H1 (cell line): ENCODE data around the gene RARB. TPM values are rescaled to one million over a fixed set of nuclear protein-coding genes. Genes with fewer than 3 reads are reported as not detected.

ENCODE experiments used
- ATF2 ChIP-seq: IDR thresholded peaks from 2 replicates; pipeline ENCODE4 v1.6.1; 2012; ENCODE audit warnings: low read length, inconsistent platforms
- CHD7 ChIP-seq: fragments of 300-600 bp; sonication (generic); IDR thresholded peaks from 2 replicates; pipeline ENCODE4 v1.7.1; 2012; ENCODE audit warnings: low read length, moderate library complexity, mild to moderate bottlenecking, inconsistent platforms; ENCODE audit not compliant: insufficient replicate concordance
- POLR2AphosphoS5 ChIP-seq: IDR thresholded peaks from 2 replicates; pipeline ENCODE4 v1.6.1; 2011; ENCODE audit warnings: low read depth, low read length
- SP1 ChIP-seq: IDR thresholded peaks from 2 replicates; pipeline ENCODE4 v1.6.1; 2011; ENCODE audit warnings: low read depth, low read length
- polyA plus RNA-seq, 7 experiments: library from polyadenylated mRNA; depleted of rRNA in 3 of 7; stranded (reverse) in 5 of 7; unstranded in 2 of 7; fragments of >200 nt in 5 of 7; fragments of 200-250 nt in 2 of 7; gene quantifications; 1 replicate in 5 of 7; 2 replicates in 1 of 7; 4 replicates in 1 of 7; pipeline versions ENCODE4 v1.2.1 to v1.2.3, GENCODE V29; 2011 to 2013; ENCODE audit warnings: missing spikeins in 2 of 7, mixed read lengths in 2 of 7
- total RNA-seq: library from RNA; stranded (reverse); fragmentation: NEBNext Ultra II Directional; extraction: Animal tissue kit (Norgen Biotek cat#: 25700); gene quantifications from 2 replicates; pipeline ENCODE4 v1.2.1, GENCODE V29; 2021

Gene RARB
- total and polyA plus RNA-seq, 2 of the 8 experiments (the other 6 are each of a cell fraction or from before 2014, with no cell fraction given): 0.15 to 0.22 TPM

- no peak for TF ChIP-seq CHD7
- no peak for TF ChIP-seq ATF2
- no peak for TF ChIP-seq SP1
- no peak for TF ChIP-seq POLR2AphosphoS5
- TF ChIP-seq, all 59 proteins: peak for 0
Measured at GRCh38 chr3:25421747-25422146, 6.3 kb upstream of the RARB start (continued).
